Parathyroid adenoma (tissue), 2 donors: Measurements from ENCODE around the gene PDGFD.

Experiments used
- H2AFZ ChIP-seq: fragments of 300-600 bp; sonication (generic); one replicate; pipeline ENCODE4 v1.7.0; 2017; ENCODE audit warnings: antibody characterized with exemption, mild to moderate bottlenecking
- H3K27ac ChIP-seq: fragments of 300-600 bp; sonication (generic); one replicate; pipeline ENCODE4 v1.7.0; 2017
- H3K27me3 ChIP-seq: fragments of 300-600 bp; sonication (generic); one replicate; pipeline ENCODE4 v1.7.0; 2017; ENCODE audit warnings: low read length; ENCODE audit not compliant: control insufficient read depth, insufficient read depth
- H3K36me3 ChIP-seq: fragments of 300-600 bp; sonication (generic); one replicate; pipeline ENCODE4 v1.7.0; 2017; ENCODE audit warnings: low read length; ENCODE audit not compliant: control insufficient read depth, insufficient read depth
- H3K4me1 ChIP-seq: fragments of 300-600 bp; sonication (generic); one replicate; pipeline ENCODE4 v1.7.0; 2017; ENCODE audit warnings: control low read depth
- H3K4me2 ChIP-seq: fragments of 300-600 bp; sonication (generic); one replicate; pipeline ENCODE4 v1.7.0; 2017; ENCODE audit warnings: low read length
- H3K4me3 ChIP-seq: fragments of 300-600 bp; sonication (generic); one replicate; pipeline ENCODE4 v1.7.0; 2017; ENCODE audit warnings: low read depth, low read length
- H3K79me2 ChIP-seq: fragments of 300-600 bp; sonication (generic); one replicate; pipeline ENCODE4 v1.7.0; 2017; ENCODE audit warnings: control low read depth
- H3K9ac ChIP-seq: fragments of 300-600 bp; sonication (generic); one replicate; pipeline ENCODE4 v1.7.0; 2017; ENCODE audit warnings: mild to moderate bottlenecking
- H3K9me3 ChIP-seq: fragments of 300-600 bp; sonication (generic); one replicate; pipeline ENCODE4 v1.7.0; 2017; ENCODE audit warnings: low read length; ENCODE audit not compliant: control insufficient read depth
- CTCF ChIP-seq: fragments of 300-600 bp; sonication (generic); IDR thresholded peaks from one replicate; pipeline ENCODE4 v1.7.0; 2017; ENCODE audit warnings: antibody characterized with exemption, mild to moderate bottlenecking
- donor health status: primary hyperparathyroidism.

Gene PDGFD

DNA sequence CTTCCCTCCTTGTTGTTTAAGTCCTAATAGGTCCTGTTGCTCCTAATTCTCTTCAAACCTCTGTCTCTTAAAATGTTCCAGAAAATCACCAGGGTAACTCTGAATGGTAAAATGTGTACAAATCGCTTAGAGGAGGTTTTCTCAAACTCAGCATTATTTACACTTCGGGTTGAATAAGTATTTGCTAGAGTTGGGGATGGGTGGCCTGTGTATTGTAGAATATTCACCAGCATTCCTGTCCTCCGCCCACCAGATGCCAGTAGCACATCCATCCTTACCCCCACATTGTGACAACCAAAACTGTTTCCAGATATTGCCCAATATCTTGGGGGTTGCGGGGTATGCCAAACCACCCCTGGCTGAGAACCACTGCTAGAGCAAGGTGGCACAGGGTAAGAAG is 191.9 kb downstream of the PDGFD start:
- no peaks in the 10 kb centered on the region for H3K36me3 ChIP-seq
- H2AFZ ChIP-seq, result no peak overlapping the region
- no peak overlapping the region for H3K27ac ChIP-seq
- no peaks in the 10 kb centered on the region for H3K9me3 ChIP-seq
- H3K27me3 ChIP-seq, result no peaks in the 10 kb centered on the region
- H3K9ac ChIP-seq, result no peak overlapping the region
- no peaks in the 10 kb centered on the region for H3K4me1 ChIP-seq
- no peak overlapping the region for H3K4me2 ChIP-seq
- H3K4me3 ChIP-seq, result no peak overlapping the region
- no peak for TF ChIP-seq CTCF
- H3K79me2 ChIP-seq, result no peaks in the 10 kb centered on the region

GRCh38 chr11:103970701-103971249 is 193.2 kb downstream of the PDGFD start:
- H3K36me3 ChIP-seq, result no peaks in the 10 kb centered on the region
- no peak overlapping the region for H3K27ac ChIP-seq
- no peaks in the 10 kb centered on the region for H3K4me1 ChIP-seq
- no peaks in the 10 kb centered on the region for H3K27me3 ChIP-seq
- H2AFZ ChIP-seq, result no peak overlapping the region
- H3K79me2 ChIP-seq, result no peaks in the 10 kb centered on the region
- no peak overlapping the region for H3K4me3 ChIP-seq
- no peak overlapping the region for H3K4me2 ChIP-seq
- H3K9me3 ChIP-seq, result no peaks in the 10 kb centered on the region
- TF ChIP-seq CTCF, result no peak
- no peak overlapping the region for H3K9ac ChIP-seq

DNA sequence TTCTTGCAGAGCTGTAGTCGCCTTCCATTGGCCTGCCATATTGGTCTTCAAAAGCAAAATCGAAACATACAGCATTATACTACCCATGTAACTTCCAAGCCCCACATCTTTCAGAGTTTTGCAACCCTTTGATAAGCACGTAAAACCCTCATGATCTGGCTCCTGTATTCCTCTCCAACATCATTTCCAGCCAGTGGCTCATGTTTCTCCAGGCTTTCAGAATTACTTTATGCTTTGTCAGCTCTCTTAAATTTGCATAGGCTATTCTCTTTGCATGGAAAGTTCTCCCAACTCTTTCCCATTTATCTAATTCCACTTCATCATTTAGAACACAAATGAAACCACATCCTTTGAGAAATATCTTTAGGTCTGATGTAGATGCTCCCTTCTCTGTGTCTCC is 195.3 kb downstream of the PDGFD start:
- Histone ChIP-seq H3K27ac (no peak overlapping the region), H3K79me2 (no peaks in the 10 kb centered on the region), H3K36me3 (no peaks in the 10 kb centered on the region), H2AFZ (no peak overlapping the region), H3K4me2 (no peak overlapping the region), H3K4me3 (no peak overlapping the region), H3K9me3 (no peaks in the 10 kb centered on the region), H3K9ac (no peak overlapping the region), H3K27me3 (no peaks in the 10 kb centered on the region), H3K4me1 (no peaks in the 10 kb centered on the region)
- TF ChIP-seq CTCF, result no peak

DNA sequence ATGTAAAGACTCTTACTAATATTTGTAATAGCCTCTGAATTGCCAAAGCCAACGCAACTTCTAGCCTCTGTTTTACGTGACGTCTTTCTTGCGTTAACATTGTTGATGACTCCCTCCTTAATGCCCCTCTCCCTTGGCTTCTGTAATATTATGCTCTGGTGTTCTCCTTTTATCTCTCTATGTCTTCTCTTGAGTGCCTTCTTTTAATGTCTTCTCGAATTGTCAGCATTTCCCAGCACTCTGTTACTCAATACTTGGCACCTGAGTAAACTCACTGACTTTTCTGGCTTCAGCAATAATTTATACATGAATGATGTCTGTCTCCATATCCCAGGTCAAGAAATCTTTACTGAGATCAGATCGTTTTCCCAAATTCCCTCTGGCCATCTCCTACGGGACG is 196.0 kb downstream of the PDGFD start:
- Histone ChIP-seq H3K4me1 (no peaks in the 10 kb centered on the region), H2AFZ (no peak overlapping the region), H3K36me3 (no peaks in the 10 kb centered on the region), H3K4me2 (no peak overlapping the region), H3K79me2 (no peaks in the 10 kb centered on the region), H3K4me3 (no peak overlapping the region), H3K9ac (no peak overlapping the region), H3K27ac (no peak overlapping the region), H3K9me3 (no peaks in the 10 kb centered on the region), H3K27me3 (no peaks in the 10 kb centered on the region)
- TF ChIP-seq CTCF, result no peak

GRCh38 chr11:103964390-103964789 is 199.6 kb downstream of the PDGFD start:
- Histone ChIP-seq H3K79me2 (no peaks in the 10 kb centered on the region), H3K9ac (no peak overlapping the region), H3K4me3 (no peak overlapping the region), H3K27ac (no peak overlapping the region), H3K4me2 (no peak overlapping the region), H3K36me3 (no peaks in the 10 kb centered on the region), H3K4me1 (no peaks in the 10 kb centered on the region), H2AFZ (no peak overlapping the region), H3K9me3 (no peaks in the 10 kb centered on the region), H3K27me3 (no peaks in the 10 kb centered on the region)
- no peak for TF ChIP-seq CTCF
